Endometrial microvascular endothelial cells (primary cell): ENCODE results near the gene TRIM33. TPM values are rescaled to one million over a fixed set of nuclear protein-coding genes. Genes with fewer than 3 reads are reported as not detected.
"Not testable (repeated sequence)": the region's sequence is repeated elsewhere in the genome, so short reads cannot be mapped to it uniquely, and the experiment has no call there.

ENCODE experiments used
- in situ Hi-C: cut with HindIII; loops from 2 replicates; pipeline ENCODE4 v1.10.0; 2017; ENCODE audit warnings: low sequenced_read_pairs, low pct_unique_long_range_greater_than_20kb; ENCODE audit errors: inconsistent ontology term
- total RNA-seq: library from RNA; depleted of rRNA; stranded (reverse); fragments of >200 nt; gene quantifications from one replicate; pipeline ENCODE4 v1.2.3, GENCODE V29; 2015; ENCODE audit errors: inconsistent ontology term

Gene TRIM33
- total RNA-seq, 1 donor from 2014 or later: 15.1 TPM

DNA sequence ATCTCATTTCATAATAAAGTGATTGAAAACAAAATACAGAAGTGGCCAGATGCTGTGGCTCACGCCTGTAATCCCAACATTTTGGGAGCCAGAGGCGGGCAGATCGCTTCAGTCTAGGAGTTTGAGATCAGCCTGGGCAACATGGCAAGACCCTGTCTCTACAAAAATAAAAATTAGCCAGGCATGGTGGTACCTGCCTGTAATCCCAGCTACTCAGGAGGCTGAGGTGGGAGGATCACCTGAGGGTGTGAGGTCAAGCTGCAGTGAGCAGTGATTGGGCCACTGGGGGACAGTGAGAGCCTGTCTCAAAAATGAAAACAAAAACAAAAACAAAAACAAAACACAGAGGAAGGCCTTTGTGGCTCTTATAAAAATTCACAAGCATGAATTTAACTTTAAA lies 38.6 kb downstream of the TRIM33 start:
- in situ Hi-C loops: no loop called here

DNA sequence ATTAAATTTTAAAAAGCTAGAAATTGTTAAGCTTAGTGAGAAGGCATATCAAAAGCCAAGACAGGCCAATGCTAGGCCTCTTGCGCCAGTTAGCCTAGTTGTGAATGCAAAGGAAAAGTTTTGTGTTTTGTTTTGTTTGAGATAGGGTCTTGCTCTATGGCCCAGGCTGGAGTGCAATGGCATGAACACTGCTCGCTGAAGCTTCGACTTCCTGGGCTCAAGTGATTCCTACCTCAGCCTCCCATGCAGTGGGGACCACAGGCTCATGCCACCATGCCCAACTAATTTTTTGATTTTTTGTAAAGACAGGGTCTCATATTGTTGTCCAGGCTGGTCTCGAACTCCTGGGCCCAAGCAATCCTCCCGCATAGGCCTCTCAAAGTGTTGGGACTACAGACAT lies 40.3 kb downstream of the TRIM33 start:
- in situ Hi-C loops: no loop called here

DNA sequence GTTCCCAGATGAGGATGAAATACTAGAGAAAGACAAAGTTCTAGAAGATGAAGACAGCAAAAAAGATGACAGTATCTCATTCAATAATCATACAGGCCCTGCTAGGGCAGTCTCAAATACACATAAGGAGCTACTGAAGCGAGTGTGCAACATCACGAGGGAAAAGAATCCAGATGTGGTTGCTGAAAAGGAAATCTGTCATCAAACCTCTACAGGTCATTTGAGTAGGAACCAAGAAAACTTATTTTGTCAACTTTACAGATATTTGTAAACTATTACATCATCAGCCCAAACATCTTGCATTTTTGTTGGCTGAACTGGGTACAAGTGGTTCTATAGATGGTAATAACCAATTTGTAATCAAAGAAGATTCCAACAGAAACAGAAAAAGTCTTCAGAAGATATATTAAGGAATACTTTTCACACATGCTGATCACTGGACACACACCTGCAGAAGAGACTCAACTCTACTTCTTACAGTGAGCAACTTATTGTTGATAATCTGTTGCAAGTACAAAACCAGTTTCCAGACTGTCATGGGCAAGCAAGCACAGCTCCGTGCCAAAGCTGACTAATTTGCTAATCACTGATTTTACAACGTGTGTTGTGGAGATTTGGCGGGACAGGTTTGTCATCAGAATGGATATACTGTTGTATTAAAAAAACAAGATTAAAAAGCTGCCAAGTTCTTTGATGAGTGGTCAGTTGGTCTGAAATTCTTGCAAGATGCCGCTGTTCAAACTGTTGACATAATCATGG lies 42.1 kb downstream of the TRIM33 start:
- in situ Hi-C loops: no loop called here

DNA sequence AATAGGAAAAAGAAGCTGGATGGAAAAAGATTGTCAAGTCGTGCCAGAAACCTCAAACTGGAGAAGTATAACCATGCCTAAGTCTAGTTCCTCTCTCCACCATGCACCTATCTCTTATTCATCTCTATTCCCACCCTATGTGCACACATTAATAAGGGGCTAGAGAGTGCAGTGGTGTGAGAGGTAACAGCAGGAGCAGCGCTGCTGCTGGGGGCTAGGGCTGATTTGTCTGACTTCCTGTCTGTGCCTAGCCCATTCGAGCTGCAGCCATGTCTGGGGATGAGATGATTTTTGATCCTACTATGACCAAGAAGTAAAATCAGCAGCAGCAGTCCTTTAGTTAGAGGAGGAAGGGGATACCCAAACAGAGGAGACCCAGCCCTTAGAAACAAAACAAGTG lies 43.0 kb downstream of the TRIM33 start:
- in situ Hi-C loops: no loop called here

DNA sequence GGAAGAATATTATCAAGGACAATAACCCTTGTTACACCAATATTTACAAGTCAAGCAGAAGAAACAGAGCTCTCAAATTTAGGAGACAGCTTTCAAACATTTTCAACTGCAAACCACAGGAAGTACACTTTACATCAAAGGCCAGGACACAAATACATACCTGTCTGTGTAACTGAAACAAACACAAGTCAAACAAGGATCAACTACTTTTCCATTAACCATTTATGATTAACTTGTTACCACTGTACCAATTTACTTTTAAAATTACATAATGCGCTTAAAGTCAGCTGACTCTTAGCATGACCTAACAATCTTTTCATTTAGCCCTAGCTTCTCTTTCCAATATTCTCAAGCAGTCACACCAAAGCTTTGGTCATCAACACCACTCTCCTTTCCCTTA lies 43.5 kb downstream of the TRIM33 start:
- in situ Hi-C loops: no loop called here

DNA sequence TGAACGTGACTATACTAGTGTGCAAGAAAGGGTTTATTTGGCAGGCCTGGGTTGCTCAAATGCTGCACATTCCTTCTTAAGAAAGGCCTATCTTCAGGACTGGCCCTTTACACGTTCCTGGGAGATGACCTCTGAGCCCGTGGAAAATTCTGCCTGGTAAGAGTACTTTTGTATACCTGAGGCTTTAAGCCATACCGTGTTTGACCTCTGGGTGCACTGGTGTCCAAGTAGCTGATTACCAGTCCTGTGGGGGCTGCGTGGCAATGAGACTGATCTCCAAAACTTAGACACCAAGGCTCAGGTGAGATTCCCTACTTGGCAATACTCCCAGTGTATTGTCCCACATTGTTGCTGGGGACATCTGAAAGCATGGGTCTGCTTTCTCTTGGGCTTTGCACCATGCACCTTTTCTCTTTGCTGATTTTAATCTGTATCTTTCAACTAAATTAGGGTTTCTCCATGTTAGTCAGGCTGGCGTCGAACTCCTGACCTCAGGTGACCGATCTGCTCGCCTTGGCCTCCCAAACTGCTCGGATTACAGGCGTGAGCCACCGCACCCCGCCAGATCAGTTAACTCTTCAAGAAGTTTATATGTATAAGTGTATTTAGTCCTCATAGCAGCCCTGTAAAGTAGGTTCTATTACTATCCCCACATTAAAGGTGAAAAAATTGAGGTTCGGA lies 44.5 kb downstream of the TRIM33 start:
- in situ Hi-C loops: no loop called here

DNA sequence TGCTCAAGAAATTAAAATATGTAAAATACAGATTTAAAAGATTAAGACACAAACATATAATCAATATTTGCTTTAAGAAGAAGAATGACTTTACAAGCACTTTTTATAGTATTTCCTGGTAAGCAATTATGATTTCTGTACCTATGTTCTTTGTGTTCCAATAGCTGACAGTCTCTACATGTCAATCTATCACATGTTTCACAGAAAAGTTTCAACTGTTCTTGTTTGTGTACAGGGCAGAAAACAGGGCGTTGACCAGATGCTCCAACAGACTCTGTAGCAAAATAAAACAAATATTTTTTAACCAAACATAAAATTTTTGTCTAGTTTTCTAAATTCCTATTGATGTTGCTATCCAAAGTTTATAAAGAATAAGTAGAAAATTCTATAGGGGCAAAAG lies 48.0 kb downstream of the TRIM33 start:
- in situ Hi-C loops: no loop called here

DNA sequence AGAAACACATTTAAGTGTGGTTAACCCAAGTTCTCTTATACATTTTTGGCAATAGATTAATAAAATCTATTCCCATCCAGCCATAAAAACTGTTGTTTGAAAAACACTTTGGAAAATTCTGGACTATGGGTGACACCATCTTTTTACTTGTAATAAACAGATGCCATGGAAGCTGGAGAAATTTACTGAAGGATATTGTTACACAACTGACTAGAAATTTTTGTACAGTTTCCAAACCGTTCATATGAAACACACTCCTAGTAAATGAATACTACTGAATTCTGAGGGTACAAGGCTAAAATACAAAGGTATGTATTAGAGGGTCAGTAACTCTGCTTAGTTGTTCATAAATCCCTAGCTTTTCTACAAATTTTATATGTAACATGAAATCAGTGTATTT lies 48.7 kb downstream of the TRIM33 start:
- in situ Hi-C loops: no loop called here

DNA sequence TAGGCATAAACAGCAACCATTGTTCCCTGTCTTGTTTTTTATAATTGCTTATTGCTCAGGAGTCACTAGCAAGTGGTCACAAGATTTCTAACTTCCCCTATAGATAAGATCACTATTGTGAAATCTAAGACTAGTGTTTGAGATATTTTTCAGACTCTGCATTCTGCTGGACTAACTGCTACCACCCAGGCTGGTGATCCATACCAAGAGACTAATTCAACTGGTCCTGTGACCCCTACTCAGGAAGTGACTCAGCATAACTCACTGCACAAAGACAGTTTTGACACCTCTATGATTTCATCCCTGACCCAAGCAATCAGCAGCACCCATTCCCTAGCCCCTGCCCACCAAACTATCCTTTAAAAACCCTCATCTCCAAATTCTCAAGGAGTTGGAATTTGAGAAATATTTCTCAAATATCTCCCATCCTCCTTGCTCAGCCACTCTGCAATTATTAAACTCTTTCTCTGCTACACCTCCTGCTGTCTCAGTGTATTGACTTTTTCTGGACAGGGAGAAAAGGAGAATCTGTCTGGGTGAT lies 52.7 kb downstream of the TRIM33 start:
- in situ Hi-C loops: no loop called here

DNA sequence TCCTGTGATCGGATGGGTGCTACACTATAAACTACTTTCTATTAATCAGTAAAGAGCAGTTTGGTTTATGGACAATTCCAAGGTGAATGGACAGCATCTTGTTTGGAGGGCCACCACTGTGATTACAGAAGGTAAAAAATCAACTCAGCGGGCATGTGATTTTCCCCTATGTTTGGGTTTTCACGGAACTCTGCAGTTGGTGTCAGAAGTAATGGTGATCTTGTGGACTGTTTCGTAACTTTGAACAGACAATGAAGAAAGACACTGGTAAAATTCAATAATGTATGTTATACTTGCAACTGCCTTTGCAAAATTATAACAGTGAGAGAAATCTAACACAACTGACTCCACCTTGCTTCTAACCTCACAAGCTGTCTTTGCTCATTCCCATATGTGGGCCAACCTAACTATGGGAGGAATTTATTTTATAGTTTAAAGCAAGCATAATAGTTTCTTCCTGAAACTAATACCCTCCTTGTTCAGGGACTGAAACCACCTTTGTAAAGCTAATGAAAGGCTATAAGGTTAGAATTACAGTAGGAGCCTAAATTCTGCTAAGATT lies 53.2 kb downstream of the TRIM33 start:
- in situ Hi-C loops: no loop called here

DNA sequence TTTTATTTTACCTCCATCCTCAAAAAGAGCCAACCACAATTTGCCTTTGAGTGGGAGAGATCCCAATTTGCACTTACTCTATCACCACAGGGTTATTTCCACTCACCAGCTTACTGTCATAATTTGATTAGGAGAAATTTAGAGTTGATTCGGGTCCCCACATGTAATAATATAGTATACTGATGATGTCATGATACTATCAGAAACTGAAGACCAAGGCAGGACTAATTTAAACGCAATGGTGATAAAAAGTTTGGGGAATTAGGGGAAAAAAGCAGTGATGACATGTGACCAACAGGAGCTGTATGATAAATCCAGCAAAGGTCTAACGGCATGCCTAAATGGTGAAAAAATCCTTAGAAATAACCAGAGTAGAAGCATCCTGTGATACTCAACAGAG lies 54.4 kb downstream of the TRIM33 start:
- in situ Hi-C loops: no loop called here

DNA sequence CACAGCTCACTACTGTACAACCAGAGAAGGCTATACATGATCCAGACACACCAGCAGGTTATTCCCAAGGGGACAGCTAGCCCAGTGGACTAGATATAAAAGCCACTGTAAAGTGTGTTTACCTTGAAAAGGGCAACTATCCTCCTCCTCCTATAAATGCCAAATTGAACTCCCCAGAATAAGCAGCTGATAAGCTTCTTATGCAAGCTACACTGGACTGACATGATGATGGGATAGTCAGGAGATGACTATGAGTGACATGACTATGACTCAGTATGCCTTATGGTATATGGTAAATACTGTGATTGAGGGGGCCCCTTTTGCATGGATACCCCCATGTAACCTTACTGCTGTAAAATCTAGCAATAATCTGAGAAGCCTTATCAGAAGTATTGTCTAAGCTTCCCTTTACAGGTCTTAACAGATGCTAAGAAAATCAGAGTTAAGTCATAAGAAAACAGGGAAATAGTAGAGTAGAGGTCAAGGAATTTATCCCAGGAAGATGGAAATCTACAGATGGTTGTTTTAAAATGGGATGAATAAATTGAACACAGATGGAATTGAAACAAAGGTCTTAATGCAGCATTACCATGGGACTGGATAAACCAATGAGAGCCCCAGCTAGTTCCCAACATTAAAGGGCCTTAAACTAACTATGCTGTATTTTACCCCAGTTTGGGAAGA lies 55.8 kb downstream of the TRIM33 start:
- in situ Hi-C loops: no loop called here

DNA sequence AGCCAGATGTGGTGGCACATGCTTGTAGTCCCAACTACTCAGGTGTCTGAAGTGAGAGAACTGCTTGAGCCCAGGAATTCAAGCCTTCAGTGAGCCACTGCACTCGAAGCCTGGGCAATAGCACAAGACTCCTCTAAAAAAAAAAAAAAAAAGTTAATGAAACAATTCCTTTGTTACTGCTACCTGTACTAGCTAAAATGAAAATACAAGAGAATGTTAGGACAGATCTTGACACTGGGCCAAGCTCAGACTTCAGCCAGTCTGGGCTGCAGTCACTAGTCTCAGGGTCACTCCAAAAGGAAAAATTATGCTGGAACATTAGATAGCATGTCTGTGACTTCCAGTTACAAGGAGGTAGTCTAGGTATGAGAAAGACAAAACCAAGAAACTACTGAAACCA lies 56.5 kb downstream of the TRIM33 start:
- in situ Hi-C loops: no loop called here

DNA sequence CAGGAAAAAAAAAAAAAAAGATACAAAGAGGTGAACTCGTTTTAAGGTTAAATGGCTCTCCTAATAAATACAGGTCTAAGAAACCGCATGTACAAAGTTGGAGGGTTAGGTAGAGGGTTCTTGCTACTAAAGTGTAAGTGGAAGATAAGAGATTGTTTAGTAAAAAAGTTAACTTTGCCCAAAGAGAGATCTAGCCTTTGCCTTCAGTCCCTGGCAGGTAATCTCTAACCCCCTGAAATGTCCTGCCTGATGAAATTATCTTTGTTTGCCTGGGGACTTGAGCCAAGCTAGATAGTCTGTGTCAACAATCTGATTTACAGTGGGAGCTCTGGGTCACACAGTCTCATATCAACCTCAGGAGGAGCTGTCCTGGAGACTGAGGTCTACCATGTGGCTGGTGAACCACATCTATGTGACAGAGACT lies 57.6 kb downstream of the TRIM33 start:
- in situ Hi-C loops: no loop called here

DNA sequence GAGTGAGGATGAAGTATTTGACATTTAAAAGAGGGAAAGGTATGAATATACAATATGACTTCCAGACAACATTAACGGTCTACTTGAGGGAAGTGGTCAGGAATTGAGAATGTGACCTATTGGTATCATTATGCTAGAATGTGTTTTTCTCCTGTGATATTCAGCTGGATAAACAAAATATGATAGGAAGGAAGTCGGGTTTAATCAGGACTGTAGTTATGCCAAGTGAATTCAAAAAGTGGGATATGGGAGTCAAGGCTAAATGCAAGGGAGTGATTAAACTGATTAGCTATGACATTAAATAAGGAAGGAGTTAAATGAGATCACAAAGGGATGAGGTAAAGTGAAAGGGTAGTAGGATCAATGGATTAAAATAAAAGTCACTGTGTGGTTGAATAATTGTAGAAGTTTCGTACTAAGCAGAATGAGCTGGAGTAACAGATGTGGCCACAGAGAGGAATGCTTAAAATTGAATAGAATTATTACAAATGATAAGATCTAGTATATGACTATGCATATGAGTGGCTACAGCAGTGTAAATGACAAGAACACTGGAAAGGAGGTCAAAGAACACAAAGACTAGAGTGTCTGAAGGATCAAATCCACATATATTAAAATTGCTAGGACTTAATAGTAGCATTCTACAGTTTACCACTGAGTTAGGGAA lies 62.5 kb downstream of the TRIM33 start:
- in situ Hi-C loops: no loop called here

DNA sequence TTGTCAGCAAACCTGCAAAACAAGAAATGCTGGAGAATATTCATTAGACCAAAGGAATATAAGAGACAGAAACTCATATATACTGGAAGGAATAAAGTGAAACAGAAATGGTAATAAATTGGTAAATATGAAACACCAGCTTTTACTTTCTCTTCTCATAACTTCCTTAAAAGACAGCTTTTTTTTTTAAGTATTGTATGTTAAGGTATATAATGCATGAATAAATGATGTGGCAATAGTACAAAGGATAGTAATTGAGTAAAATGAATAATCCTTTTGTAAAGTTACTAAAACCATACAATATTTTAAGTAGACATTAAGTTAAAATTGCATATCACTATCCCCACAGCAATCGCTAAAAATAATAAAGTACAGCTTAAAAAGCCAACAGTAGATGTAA lies 64.8 kb downstream of the TRIM33 start:
- in situ Hi-C loops: no loop called here

DNA sequence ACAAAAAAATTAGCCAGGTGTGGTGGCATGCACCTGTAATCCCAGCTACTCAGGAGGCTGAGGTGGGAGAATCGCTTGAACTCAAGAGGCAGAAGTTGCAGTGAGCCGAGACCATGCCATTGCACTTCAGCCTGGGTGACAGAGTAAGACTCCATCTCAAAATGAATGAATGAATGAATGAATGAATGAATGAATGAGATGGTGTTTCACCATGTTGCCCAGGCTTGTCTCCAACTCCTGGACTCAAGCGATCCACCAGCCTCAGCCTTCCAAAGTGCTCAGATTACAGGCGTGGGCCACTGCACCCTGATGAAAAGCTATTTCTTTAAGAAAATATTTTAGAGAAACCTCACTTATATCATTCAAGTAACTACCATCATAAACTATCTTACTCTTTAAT lies 67.8 kb downstream of the TRIM33 start:
- in situ Hi-C loops: not testable (repeated sequence)

DNA sequence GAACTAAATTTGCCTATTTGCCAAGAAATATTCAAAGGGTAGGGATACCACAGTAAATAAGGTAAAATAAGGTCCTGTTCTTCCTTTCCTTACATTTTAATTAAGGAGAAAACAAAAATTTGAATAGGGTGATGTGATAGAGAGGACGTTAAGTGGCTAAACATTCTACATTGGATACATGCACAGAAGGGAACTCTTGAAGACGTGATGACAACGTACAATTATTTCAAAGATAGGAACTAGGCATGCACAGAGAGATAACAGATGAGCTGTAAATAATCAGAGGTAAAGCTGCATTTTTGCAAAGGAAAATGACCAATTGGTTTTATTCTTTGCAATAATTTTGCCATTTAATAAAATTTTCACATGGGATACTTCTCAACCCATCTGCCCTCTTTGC lies 69.7 kb downstream of the TRIM33 start:
- in situ Hi-C loops: no loop called here

DNA sequence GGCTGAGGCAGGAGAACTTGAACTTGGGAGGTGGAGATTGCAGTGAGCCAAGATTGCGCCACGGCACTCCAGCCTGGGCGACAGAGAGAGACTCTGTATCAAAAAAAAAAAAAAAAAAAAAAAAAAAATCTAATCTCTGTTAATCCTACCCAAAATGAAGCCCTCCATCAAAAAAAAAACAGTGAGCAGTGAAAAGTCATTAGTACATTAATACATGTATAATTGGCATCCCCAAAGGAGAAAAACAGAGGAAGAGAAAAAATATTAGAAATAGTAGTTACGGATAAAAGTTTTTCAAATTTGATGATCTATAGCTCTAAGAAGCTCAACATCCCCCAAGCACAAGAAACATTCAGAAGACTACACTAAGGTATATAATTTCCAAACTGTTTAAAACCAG lies 71.6 kb downstream of the TRIM33 start:
- in situ Hi-C loops: no loop called here
